ENCODE results near the gene IL17RB.

Gene IL17RB

GRCh38 chr3:53800041-53800906 lies 46.1 kb upstream of the IL17RB start:
- Histone ChIP-seq H3K27me3 (ENCODE audit: low read length) (no peaks in the 10 kb centered on the region), H2AFZ (ENCODE audit: low read depth, low read length, severe bottlenecking) (no peak overlapping the region), H3F3A (ENCODE audit: insufficient read depth) (no peaks in the 10 kb centered on the region), H3K9ac (ENCODE audit: low read length) (no peak overlapping the region), H3K36me3 (ENCODE audit: low read length) (no peaks in the 10 kb centered on the region), H4K20me1 (ENCODE audit: low read depth, low read length) (no peaks in the 10 kb centered on the region), H3K4me3 (ENCODE audit: insufficient read depth, low read length, poor library complexity, severe bottlenecking) (no peak overlapping the region), H3K79me2 (ENCODE audit: insufficient read depth, low read length) (no peaks in the 10 kb centered on the region), H3K27ac (ENCODE audit: low read depth, low read length) (no peak overlapping the region), H3K9me2 (replicated peaks; ENCODE audit: insufficient read depth, low read length) (no peaks in the 10 kb centered on the region), H3K4me2 (ENCODE audit: low read depth, low read length, poor library complexity, severe bottlenecking) (no peak overlapping the region), H3K9me3 (ENCODE audit: insufficient read depth, low read length) (no peaks in the 10 kb centered on the region)
- no peak for TF ChIP-seq EZH2phosphoT487 (conservative IDR thresholded peaks at IDR 0.05; ENCODE audit: low read length)
- TF ChIP-seq CTCF (IDR thresholded peaks at IDR 0.05; ENCODE audit: insufficient read depth, low read length, poor library complexity, severe bottlenecking): no peak

GRCh38 chr3:53801319-53801718 lies 45.0 kb upstream of the IL17RB start:
- no peaks in the 10 kb centered on the region for H3K27me3 ChIP-seq (ENCODE audit: low read length)

GRCh38 chr3:53802256-53802880 lies 44.0 kb upstream of the IL17RB start:
- H3K9ac ChIP-seq (ENCODE audit: low read length): no peak overlapping the region
- H3K4me3 ChIP-seq (ENCODE audit: insufficient read depth, low read length, poor library complexity, severe bottlenecking): no peak overlapping the region
- no peaks in the 10 kb centered on the region for H3K9me2 ChIP-seq (replicated peaks; ENCODE audit: insufficient read depth, low read length)
- no peaks in the 10 kb centered on the region for H3F3A ChIP-seq (ENCODE audit: insufficient read depth)
- no peak overlapping the region for H3K4me2 ChIP-seq (ENCODE audit: low read depth, low read length, poor library complexity, severe bottlenecking)
- H4K20me1 ChIP-seq (ENCODE audit: low read depth, low read length): no peaks in the 10 kb centered on the region
- H3K79me2 ChIP-seq (ENCODE audit: insufficient read depth, low read length): no peaks in the 10 kb centered on the region
- no peak overlapping the region for H3K27ac ChIP-seq (ENCODE audit: low read depth, low read length)
- no peaks in the 10 kb centered on the region for H3K9me3 ChIP-seq (ENCODE audit: insufficient read depth, low read length)
- no peaks in the 10 kb centered on the region for H3K27me3 ChIP-seq (ENCODE audit: low read length)
- no peaks in the 10 kb centered on the region for H3K36me3 ChIP-seq (ENCODE audit: low read length)
- no peak overlapping the region for H2AFZ ChIP-seq (ENCODE audit: low read depth, low read length, severe bottlenecking)
- no peak for TF ChIP-seq CTCF (IDR thresholded peaks at IDR 0.05; ENCODE audit: insufficient read depth, low read length, poor library complexity, severe bottlenecking)
- no peak for TF ChIP-seq EZH2phosphoT487 (conservative IDR thresholded peaks at IDR 0.05; ENCODE audit: low read length)

More at GRCh38 chr3:53801319-53801718, 45.0 kb upstream of the IL17RB start:
- no peaks in the 10 kb centered on the region for H3K9me3 ChIP-seq (ENCODE audit: insufficient read depth, low read length)
- no peaks in the 10 kb centered on the region for H4K20me1 ChIP-seq (ENCODE audit: low read depth, low read length)
- TF ChIP-seq CTCF (IDR thresholded peaks at IDR 0.05; ENCODE audit: insufficient read depth, low read length, poor library complexity, severe bottlenecking): no peak
- no peak for TF ChIP-seq EZH2phosphoT487 (conservative IDR thresholded peaks at IDR 0.05; ENCODE audit: low read length)
- no peak overlapping the region for H3K27ac ChIP-seq (ENCODE audit: low read depth, low read length)
- H3K9ac ChIP-seq (ENCODE audit: low read length): no peak overlapping the region
- no peak overlapping the region for H2AFZ ChIP-seq (ENCODE audit: low read depth, low read length, severe bottlenecking)
- no peak overlapping the region for H3K4me2 ChIP-seq (ENCODE audit: low read depth, low read length, poor library complexity, severe bottlenecking)
- no peak overlapping the region for H3K4me3 ChIP-seq (ENCODE audit: insufficient read depth, low read length, poor library complexity, severe bottlenecking)
- no peaks in the 10 kb centered on the region for H3F3A ChIP-seq (ENCODE audit: insufficient read depth)
- H3K36me3 ChIP-seq (ENCODE audit: low read length): no peaks in the 10 kb centered on the region
- no peaks in the 10 kb centered on the region for H3K9me2 ChIP-seq (replicated peaks; ENCODE audit: insufficient read depth, low read length)
- H3K79me2 ChIP-seq (ENCODE audit: insufficient read depth, low read length): no peaks in the 10 kb centered on the region
